KMS-11 (cell line): Measurements from ENCODE around the gene PSMD11.

Experiments
- H2AFZ ChIP-seq: fragments of 200-600 bp; sonication (generic); 2 replicates; pipeline ENCODE4 v1.6.1; 2016; ENCODE audit warnings: antibody characterized with exemption, mixed run types, low read depth
- H3K27ac ChIP-seq: fragments of 200-600 bp; sonication (generic); 2 replicates; pipeline ENCODE4 v1.6.1; 2016; ENCODE audit warnings: mild to moderate bottlenecking, mixed run types
- H3K27me3 ChIP-seq: fragments of 200-600 bp; sonication (generic); 2 replicates; pipeline ENCODE4 v1.6.1; 2017; ENCODE audit warnings: mild to moderate bottlenecking, low read depth, mixed run types, moderate library complexity; ENCODE audit not compliant: insufficient read depth
- H3K36me3 ChIP-seq: fragments of 200-600 bp; sonication (generic); 2 replicates; pipeline ENCODE4 v1.6.1; 2017; ENCODE audit warnings: mild to moderate bottlenecking, mixed run types; ENCODE audit not compliant: insufficient read depth
- H3K4me1 ChIP-seq: fragments of 200-600 bp; sonication (generic); 2 replicates; pipeline ENCODE4 v1.6.1; 2016; ENCODE audit warnings: mild to moderate bottlenecking, low read depth, mixed run types; ENCODE audit not compliant: poor library complexity, severe bottlenecking
- H3K4me2 ChIP-seq: fragments of 200-600 bp; sonication (generic); 2 replicates; pipeline ENCODE4 v1.7.0; 2016; ENCODE audit warnings: mild to moderate bottlenecking, mixed run types
- H3K4me3 ChIP-seq: fragments of 200-600 bp; sonication (generic); IDR thresholded peaks from 2 replicates; pipeline ENCODE4 v1.6.1; 2017; ENCODE audit warnings: low read depth, low read length, mixed read lengths; ENCODE audit not compliant: insufficient read depth
- H3K79me2 ChIP-seq: fragments of 200-600 bp; sonication (generic); 2 replicates; pipeline ENCODE4 v1.6.1; 2016; ENCODE audit warnings: low read depth, mixed run types; ENCODE audit not compliant: insufficient read depth
- H3K9ac ChIP-seq: fragments of 200-600 bp; sonication (generic); 2 replicates; pipeline ENCODE4 v1.6.1; 2016; ENCODE audit warnings: mild to moderate bottlenecking, mixed run types
- H4K20me1 ChIP-seq: fragments of 200-600 bp; sonication (generic); 2 replicates; pipeline ENCODE4 v1.6.1; 2016; ENCODE audit warnings: mild to moderate bottlenecking, mixed run types; ENCODE audit not compliant: insufficient read depth
- CTCF ChIP-seq: fragments of 200-600 bp; sonication (generic); conservative IDR thresholded peaks from 2 replicates; pipeline ENCODE4 v1.6.1; 2017; ENCODE audit warnings: low read depth, mild to moderate bottlenecking, antibody characterized with exemption, low read length, moderate library complexity, mixed read lengths

Gene PSMD11

GRCh38 chr17:32510466-32510865 is 66.2 kb downstream of the PSMD11 start:
- no peaks in the 10 kb centered on the region for H3K36me3 ChIP-seq
- H3K9ac ChIP-seq = no peak overlapping the region
- H3K27ac ChIP-seq = no peak overlapping the region
- no peak overlapping the region for H2AFZ ChIP-seq
- H3K79me2 ChIP-seq = no peaks in the 10 kb centered on the region
- no peak overlapping the region for H3K4me2 ChIP-seq
- no peaks in the 10 kb centered on the region for H3K27me3 ChIP-seq
- H3K4me1 ChIP-seq = peaks cover 12% of the 10 kb centered on the region
- H4K20me1 ChIP-seq = no peaks in the 10 kb centered on the region
- no peak for TF ChIP-seq CTCF
- H3K4me3 ChIP-seq = no peak overlapping the region

- Histone ChIP-seq H3K4me1 (peaks cover 20% of the 10 kb centered on the region), H3K27ac (no peak overlapping the region), H4K20me1 (no peaks in the 10 kb centered on the region), H2AFZ (no peak overlapping the region), H3K79me2 (no peaks in the 10 kb centered on the region), H3K4me3 (no peak overlapping the region), H3K27me3 (no peaks in the 10 kb centered on the region), H3K4me2 (no peak overlapping the region), H3K9ac (no peak overlapping the region), H3K36me3 (no peaks in the 10 kb centered on the region)
- TF ChIP-seq CTCF = no peak
Observed at GRCh38 chr17:32512328-32512727, 68.0 kb downstream of the PSMD11 start.

- Histone ChIP-seq H3K9ac (no peak overlapping the region), H3K27ac (no peak overlapping the region), H3K4me1 (peaks cover 20% of the 10 kb centered on the region), H3K4me3 (no peak overlapping the region), H4K20me1 (no peaks in the 10 kb centered on the region), H3K27me3 (no peaks in the 10 kb centered on the region), H3K36me3 (no peaks in the 10 kb centered on the region), H2AFZ (no peak overlapping the region), H3K4me2 (no peak overlapping the region), H3K79me2 (no peaks in the 10 kb centered on the region)
- TF ChIP-seq CTCF = no peak
Observed at GRCh38 chr17:32513579-32513978, 69.3 kb downstream of the PSMD11 start.

- H3K27ac ChIP-seq = no peak overlapping the region
- H3K36me3 ChIP-seq = no peaks in the 10 kb centered on the region
- no peak overlapping the region for H3K9ac ChIP-seq
- TF ChIP-seq CTCF = no peak
- H2AFZ ChIP-seq = no peak overlapping the region
- no peak overlapping the region for H3K4me3 ChIP-seq
- peaks cover 20% of the 10 kb centered on the region for H3K4me1 ChIP-seq
- H3K4me2 ChIP-seq = no peak overlapping the region
- H3K27me3 ChIP-seq = no peaks in the 10 kb centered on the region
- no peaks in the 10 kb centered on the region for H4K20me1 ChIP-seq
- H3K79me2 ChIP-seq = no peaks in the 10 kb centered on the region
Observed at GRCh38 chr17:32514606-32515005, 70.3 kb downstream of the PSMD11 start.
